HCT116 (cell line): ENCODE measurements around the gene PLEKHA8. TPM values are rescaled to one million over a fixed set of nuclear protein-coding genes. Genes with fewer than 3 reads are reported as not detected.

Experiments used
- ATAC-seq: fragments of 200-7000 bp; cut with Tn5 transposase; 2 replicates; pipeline ENCODE4 v1.9.1; 2020; ENCODE audit warnings: mild to moderate bottlenecking, moderate library complexity
- BruUV-seq: library from RNA; stranded (reverse); fragments of 400-500 nt; replicated peaks from 2 replicates; lab custom pipeline; 2021; lab: Mats Ljungman, UMichigan
- CTCF ChIA-PET: fragments of 300-600 bp; sonication (Branson Sonifier 250); formaldehyde crosslinking; loops from one replicate; lab custom pipeline; 2021; ENCODE audit warnings: antibody characterized with exemption; lab: Charles Lee
- POLR2A ChIA-PET: fragments of 300-600, 350-600 bp; sonication (Branson Sonifier 250); formaldehyde crosslinking; loops from one replicate; lab custom pipeline; 2021; ENCODE audit warnings: antibody characterized with exemption; lab: Charles Lee
- RAD21 ChIA-PET, 2 experiments: fragments of 300-600 bp; sonication (Branson Sonifier 250); formaldehyde crosslinking; loops; one replicate each; lab custom pipeline; 2023; ENCODE audit warnings: low total read pairs in 2 of 2; ENCODE audit not compliant: uncharacterized antibody in 2 of 2, unreplicated experiment in 2 of 2, low non-redundant PET in 1 of 2; lab: Charles Lee
- DNase-seq: peaks from one replicate; pipeline ENCODE4 v3.0.0-alpha.2; 2010; ENCODE audit warnings: low read depth, low spot score
- H2AFZ ChIP-seq: fragments of 200-600 bp; shearing (Covaris generic), sonication (generic); 2 replicates; pipeline ENCODE4 v1.6.1; 2017; ENCODE audit warnings: low read depth, mixed run types, mixed read lengths, antibody characterized with exemption, low read length; ENCODE audit not compliant: poor library complexity, severe bottlenecking
- H3K27ac ChIP-seq: 2 replicates; pipeline ENCODE4 v1.5.1; 2012; ENCODE audit warnings: low read depth, low read length
- H3K27me3 ChIP-seq: fragments of 200-600 bp; sonication (generic); 2 replicates; pipeline ENCODE4 v1.6.1; 2016; ENCODE audit warnings: mixed run types, low read length, mixed read lengths; ENCODE audit not compliant: insufficient read depth
- H3K36me3 ChIP-seq, 2 experiments: fragments of 200-500 bp in 1 of 2; fragments of 200-600 bp in 1 of 2; sonication (Bioruptor generic) in 1 of 2; sonication (generic) in 1 of 2; 2 replicates each; pipeline versions ENCODE4 v1.5.1 to v1.6.1; 2014 to 2016; ENCODE audit warnings: low read length in 2 of 2, inconsistent platforms in 1 of 2, mixed read lengths in 1 of 2, mixed run types in 1 of 2; ENCODE audit not compliant: insufficient read depth in 2 of 2, control insufficient read depth in 1 of 2
- H3K4me1 ChIP-seq, 2 experiments: fragments of 200-600 bp in 1 of 2; sonication (generic) in 1 of 2; 2 replicates each; pipeline versions ENCODE4 v1.5.1 to v1.6.1; 2012 to 2017; ENCODE audit warnings: low read length in 2 of 2, inconsistent platforms in 1 of 2, mild to moderate bottlenecking in 1 of 2, mixed read lengths in 1 of 2, mixed run types in 1 of 2, moderate library complexity in 1 of 2; ENCODE audit not compliant: insufficient read depth in 2 of 2, control insufficient read depth in 1 of 2
- H3K4me2 ChIP-seq: fragments of 200-600 bp; sonication (generic); 2 replicates; pipeline ENCODE4 v1.6.1; 2017; ENCODE audit warnings: mixed run types, low read length, mixed read lengths
- H3K4me3 ChIP-seq, 2 experiments: fragments of 200-600 bp in 1 of 2; sonication (generic) in 1 of 2; replicated peaks in 1 of 2; 2 replicates each; pipeline ENCODE4 v1.5.1; 2011 to 2016; ENCODE audit warnings: low read length in 2 of 2, control low read depth in 1 of 2, low read depth in 1 of 2, mild to moderate bottlenecking in 1 of 2, mixed read lengths in 1 of 2, mixed run types in 1 of 2
- H3K79me2 ChIP-seq: fragments of 200-600 bp; sonication (generic); 2 replicates; pipeline ENCODE4 v1.6.1; 2017; ENCODE audit warnings: mild to moderate bottlenecking, mixed run types, low read length, moderate library complexity, mixed read lengths; ENCODE audit not compliant: insufficient read depth
- H3K9ac ChIP-seq: fragments of 200-600 bp; sonication (generic); 2 replicates; pipeline ENCODE4 v1.6.1; 2016; ENCODE audit warnings: low read length, mixed read lengths
- H3K9me2 ChIP-seq: fragments of 200-600 bp; sonication (generic), shearing (Covaris generic); 2 replicates; pipeline ENCODE4 v1.6.1; 2017; ENCODE audit warnings: mixed run types, mild to moderate bottlenecking, moderate library complexity; ENCODE audit not compliant: insufficient read depth
- H3K9me3 ChIP-seq, 2 experiments: fragments of 200-500 bp in 1 of 2; fragments of 200-600 bp in 1 of 2; sonication (Bioruptor generic) in 1 of 2; sonication (generic) in 1 of 2; 2 replicates each; pipeline ENCODE4 v1.6.1; 2014 to 2017; ENCODE audit warnings: low read length in 2 of 2, mixed read lengths in 2 of 2, inconsistent platforms in 1 of 2, low read depth in 1 of 2, mild to moderate bottlenecking in 1 of 2, mixed run types in 1 of 2, moderate library complexity in 1 of 2; ENCODE audit not compliant: control insufficient read depth in 1 of 2, insufficient read depth in 1 of 2
- H4K20me1 ChIP-seq: fragments of 200-600 bp; sonication (generic), shearing (Covaris generic); 2 replicates; pipeline ENCODE4 v1.6.1; 2017; ENCODE audit warnings: mixed run types, mild to moderate bottlenecking, moderate library complexity; ENCODE audit not compliant: insufficient read depth
- CBX3 ChIP-seq: IDR thresholded peaks from 2 replicates; pipeline ENCODE4 v1.6.1; 2012; ENCODE audit warnings: low read depth
- CEBPB ChIP-seq: IDR thresholded peaks from 2 replicates; pipeline ENCODE4 v1.6.1; 2012; ENCODE audit warnings: low read depth
- EGR1 ChIP-seq: IDR thresholded peaks from 2 replicates; pipeline ENCODE4 v1.6.1; 2012; ENCODE audit warnings: low read depth
- EZH2 ChIP-seq: fragments of 200-600 bp; sonication (generic); IDR thresholded peaks from 2 replicates; pipeline ENCODE4 v1.6.1; 2017; ENCODE audit warnings: antibody characterized with exemption, mixed run types
- EZH2phosphoT487 ChIP-seq: fragments of 200-600 bp; IDR thresholded peaks from 2 replicates; pipeline ENCODE4 v1.6.1; 2018; ENCODE audit warnings: antibody characterized with exemption, borderline replicate concordance
- FOSL1 ChIP-seq: IDR thresholded peaks from 2 replicates; pipeline ENCODE4 v1.6.1; 2012; ENCODE audit warnings: low read depth
- POLR2A ChIP-seq: IDR thresholded peaks from 2 replicates; pipeline ENCODE4 v1.7.0; 2011; ENCODE audit warnings: borderline replicate concordance; ENCODE audit not compliant: insufficient read depth, insufficient read length; ENCODE audit errors: extremely low read depth
- SP1 ChIP-seq: IDR thresholded peaks from 2 replicates; pipeline ENCODE4 v1.6.1; 2012; ENCODE audit warnings: low read depth
- YY1 ChIP-seq: IDR thresholded peaks from 2 replicates; pipeline ENCODE4 v1.6.1; 2011; ENCODE audit warnings: low read length, low read depth, moderate library complexity, mild to moderate bottlenecking; ENCODE audit not compliant: insufficient replicate concordance; ENCODE audit errors: extremely low read depth
- intact Hi-C: fragments of 100-400 bp; cut with micrococcal nuclease; formaldehyde crosslinking; loops from 2 replicates; pipeline ENCODE4 v1.10.0; 2022
- total RNA-seq: library from RNA; stranded (reverse); gene quantifications from one replicate; pipeline ENCODE4 v1.2.1, GENCODE V29; 2021; ENCODE audit not compliant: unreplicated experiment
- TF ChIP-seq, protein P1 (sequence below): IDR thresholded peaks from 2 replicates; pipeline ENCODE4 v1.6.1; 2011; ENCODE audit warnings: mild to moderate bottlenecking, low read length, moderate library complexity; ENCODE audit not compliant: insufficient replicate concordance; ENCODE audit errors: extremely low read depth
- TF ChIP-seq, protein P2 (sequence below): IDR thresholded peaks from 2 replicates; pipeline ENCODE4 v1.6.1; 2012

The PLEKHA8 gene
- total RNA-seq, 1 experiment from 2014 or later: 13.6 TPM

DNA sequence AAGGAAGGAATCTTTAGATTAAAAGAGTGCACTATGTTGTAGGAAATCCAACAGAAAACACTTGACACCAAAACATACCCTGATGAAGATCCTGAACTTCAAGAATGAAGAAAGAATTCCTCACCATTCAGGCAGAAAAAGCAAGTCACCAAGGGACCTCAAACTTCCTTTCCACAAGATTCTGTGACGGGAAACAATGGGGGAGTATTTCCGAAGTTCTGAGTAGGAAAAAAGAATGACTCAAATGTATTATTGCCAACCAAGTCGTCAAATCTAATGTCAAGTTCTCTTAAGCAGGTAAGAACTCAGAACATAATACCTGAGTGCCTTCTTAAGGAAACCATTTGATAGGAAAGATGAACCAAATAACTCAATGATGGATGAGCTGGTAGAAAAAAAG is 61.9 kb downstream of the PLEKHA8 start:
- Histone ChIP-seq H3K27ac (no peak overlapping the region), H3K79me2 (no peaks in the 10 kb centered on the region), H3K9ac (no peak overlapping the region), H3K27me3 (no peaks in the 10 kb centered on the region), H3K9me3 (no peaks in the 10 kb centered on the region), H3K4me3 (no peak overlapping the region), H3K4me1 (peaks cover 0 to 5% of the 10 kb centered on the region in 2 experiments; a peak in 1 of 4 replicates), H2AFZ (no peak overlapping the region), H3K9me2 (no peaks in the 10 kb centered on the region), H3K36me3 (no peaks in the 10 kb centered on the region), H3K4me2 (no peak overlapping the region), H4K20me1 (no peaks in the 10 kb centered on the region)
- ATAC-seq (no peak), DNase-seq (no peak)
- ChIA-PET CTCF (no interaction called here), POLR2A (no interaction called here), RAD21 (no interaction called here)
- BruUV-seq: no TSS peak
- intact Hi-C loops: no loop called here
- TF ChIP-seq EZH2phosphoT487 (no peak), CBX3 (no peak), CEBPB (no peak), EGR1 (no peak), EZH2 (no peak), SP1 (no peak)
- TF ChIP-seq, protein P1, sequence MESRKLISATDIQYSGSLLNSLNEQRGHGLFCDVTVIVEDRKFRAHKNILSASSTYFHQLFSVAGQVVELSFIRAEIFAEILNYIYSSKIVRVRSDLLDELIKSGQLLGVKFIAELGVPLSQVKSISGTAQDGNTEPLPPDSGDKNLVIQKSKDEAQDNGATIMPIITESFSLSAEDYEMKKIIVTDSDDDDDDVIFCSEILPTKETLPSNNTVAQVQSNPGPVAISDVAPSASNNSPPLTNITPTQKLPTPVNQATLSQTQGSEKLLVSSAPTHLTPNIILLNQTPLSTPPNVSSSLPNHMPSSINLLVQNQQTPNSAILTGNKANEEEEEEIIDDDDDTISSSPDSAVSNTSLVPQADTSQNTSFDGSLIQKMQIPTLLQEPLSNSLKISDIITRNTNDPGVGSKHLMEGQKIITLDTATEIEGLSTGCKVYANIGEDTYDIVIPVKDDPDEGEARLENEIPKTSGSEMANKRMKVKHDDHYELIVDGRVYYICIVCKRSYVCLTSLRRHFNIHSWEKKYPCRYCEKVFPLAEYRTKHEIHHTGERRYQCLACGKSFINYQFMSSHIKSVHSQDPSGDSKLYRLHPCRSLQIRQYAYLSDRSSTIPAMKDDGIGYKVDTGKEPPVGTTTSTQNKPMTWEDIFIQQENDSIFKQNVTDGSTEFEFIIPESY: no peak
- TF ChIP-seq, protein P2, sequence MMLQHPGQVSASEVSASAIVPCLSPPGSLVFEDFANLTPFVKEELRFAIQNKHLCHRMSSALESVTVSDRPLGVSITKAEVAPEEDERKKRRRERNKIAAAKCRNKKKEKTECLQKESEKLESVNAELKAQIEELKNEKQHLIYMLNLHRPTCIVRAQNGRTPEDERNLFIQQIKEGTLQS: no peak

DNA sequence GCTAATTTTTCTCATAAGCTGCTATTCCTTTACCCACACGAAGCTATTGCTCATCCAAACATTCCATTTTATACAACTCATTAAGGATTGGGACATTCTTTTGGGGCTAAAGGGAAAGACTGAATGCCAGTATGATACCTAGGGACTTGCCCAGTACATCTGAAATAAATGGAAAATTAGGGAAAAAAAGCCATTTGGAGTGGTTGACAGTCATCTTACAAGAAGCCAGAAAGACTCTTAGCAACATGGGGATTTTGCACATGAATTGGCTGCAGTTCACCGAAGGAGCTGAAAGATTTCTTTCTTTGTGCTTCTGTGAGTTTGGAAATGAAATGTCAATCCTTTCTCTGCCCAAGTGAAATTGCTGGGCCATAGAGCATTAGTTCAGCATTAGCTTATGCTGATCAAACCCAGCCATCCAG is 63.3 kb downstream of the PLEKHA8 start:
- DNase-seq: no peak
- CTCF ChIA-PET: interaction anchor here (1.0 kb wide), 1 partner anchor 17 kb away, joined by 4 read pairs; no protein-coding TSS in a partner anchor
- Histone ChIP-seq H3K79me2 (no peaks in the 10 kb centered on the region), H4K20me1 (no peaks in the 10 kb centered on the region), H3K4me3 (no peak overlapping the region), H3K9ac (no peak overlapping the region), H3K27ac (no peak overlapping the region), H3K36me3 (no peaks in the 10 kb centered on the region), H2AFZ (no peak overlapping the region), H3K27me3 (no peaks in the 10 kb centered on the region), H3K4me1 (peaks cover 0 to 5% of the 10 kb centered on the region in 2 experiments; a peak in 1 of 4 replicates), H3K4me2 (no peak overlapping the region), H3K9me3 (no peaks in the 10 kb centered on the region), H3K9me2 (no peaks in the 10 kb centered on the region)
- intact Hi-C loops: no loop called here
- no peak for ATAC-seq
- BruUV-seq: no TSS peak
- POLR2A ChIA-PET: no interaction called here
- TF ChIP-seq POLR2A (no peak), FOSL1 (no peak), YY1 (no peak)
- RAD21 ChIA-PET: no interaction called here
